ENCODE measurements around the gene IGSF9.

DNA sequence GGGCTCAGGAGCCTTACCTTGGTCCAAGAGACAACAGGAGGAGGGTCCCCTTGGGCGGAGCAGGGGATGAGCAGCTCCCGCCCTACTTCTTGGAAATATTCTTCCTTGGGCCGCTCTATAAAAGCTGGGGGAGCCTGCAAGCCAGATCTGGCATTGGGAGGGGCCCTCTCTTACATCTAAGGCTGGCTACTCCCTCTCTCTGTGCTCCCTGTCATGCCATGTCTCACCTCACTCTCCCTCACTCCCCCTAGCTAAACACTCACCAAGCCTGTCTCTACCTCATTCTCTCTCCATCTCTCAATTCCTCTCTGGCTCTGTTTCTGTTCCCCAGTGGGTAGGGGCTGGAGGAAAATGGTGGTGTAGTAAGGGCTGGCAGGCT lies 13.6 kb downstream of the IGSF9 start:
- no peak for TF ChIP-seq POLR2A (IDR thresholded peaks at IDR 0.05; ENCODE audit: extremely low read depth, insufficient read length)
- TF ChIP-seq, protein P1, sequence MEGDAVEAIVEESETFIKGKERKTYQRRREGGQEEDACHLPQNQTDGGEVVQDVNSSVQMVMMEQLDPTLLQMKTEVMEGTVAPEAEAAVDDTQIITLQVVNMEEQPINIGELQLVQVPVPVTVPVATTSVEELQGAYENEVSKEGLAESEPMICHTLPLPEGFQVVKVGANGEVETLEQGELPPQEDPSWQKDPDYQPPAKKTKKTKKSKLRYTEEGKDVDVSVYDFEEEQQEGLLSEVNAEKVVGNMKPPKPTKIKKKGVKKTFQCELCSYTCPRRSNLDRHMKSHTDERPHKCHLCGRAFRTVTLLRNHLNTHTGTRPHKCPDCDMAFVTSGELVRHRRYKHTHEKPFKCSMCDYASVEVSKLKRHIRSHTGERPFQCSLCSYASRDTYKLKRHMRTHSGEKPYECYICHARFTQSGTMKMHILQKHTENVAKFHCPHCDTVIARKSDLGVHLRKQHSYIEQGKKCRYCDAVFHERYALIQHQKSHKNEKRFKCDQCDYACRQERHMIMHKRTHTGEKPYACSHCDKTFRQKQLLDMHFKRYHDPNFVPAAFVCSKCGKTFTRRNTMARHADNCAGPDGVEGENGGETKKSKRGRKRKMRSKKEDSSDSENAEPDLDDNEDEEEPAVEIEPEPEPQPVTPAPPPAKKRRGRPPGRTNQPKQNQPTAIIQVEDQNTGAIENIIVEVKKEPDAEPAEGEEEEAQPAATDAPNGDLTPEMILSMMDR (IDR thresholded peaks at IDR 0.05; ENCODE audit: low read depth, low read length): no peak
- no peak for TF ChIP-seq MYC (IDR thresholded peaks at IDR 0.05; ENCODE audit: low read depth, low read length)
- TF ChIP-seq, protein P2, sequence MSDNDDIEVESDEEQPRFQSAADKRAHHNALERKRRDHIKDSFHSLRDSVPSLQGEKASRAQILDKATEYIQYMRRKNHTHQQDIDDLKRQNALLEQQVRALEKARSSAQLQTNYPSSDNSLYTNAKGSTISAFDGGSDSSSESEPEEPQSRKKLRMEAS (IDR thresholded peaks at IDR 0.05; ENCODE audit: low read depth, low read length): no peak
